GM12878 (cell line): ENCODE data around the gene GMPR2. TPM values are rescaled to one million over a fixed set of nuclear protein-coding genes. Genes with fewer than 3 reads are reported as not detected.

Experiments used
- ATAC-seq: fragments of 200-7000 bp; cut with Tn5 transposase; 3 replicates; pipeline ENCODE4 v1.9.1; 2020; ENCODE audit warnings: mild to moderate bottlenecking, moderate library complexity
- BruUV-seq: library from RNA; stranded (reverse); fragments of 400-500 nt; replicated peaks from 2 replicates; lab custom pipeline; 2021; lab: Mats Ljungman, UMichigan
- CTCF ChIA-PET: fragments of 300-600 bp; sonication (Branson Sonifier 250); formaldehyde crosslinking; extraction: SDS; loops from one replicate; lab custom pipeline; 2021; ENCODE audit warnings: inconsistent platforms; lab: Yijun Ruan, JAX
- POLR2A ChIA-PET: fragments of 350-600 bp; formaldehyde crosslinking; extraction: SDS; loops from one replicate; lab custom pipeline; 2021; ENCODE audit warnings: inconsistent platforms; lab: Charles Lee
- RAD21 ChIA-PET: fragments of 300-600 bp; sonication (Branson Sonifier 250); formaldehyde crosslinking; loops from one replicate; lab custom pipeline; 2023; ENCODE audit warnings: antibody characterized with exemption; ENCODE audit not compliant: unreplicated experiment; lab: Charles Lee
- SMC1A ChIA-PET: fragments of 300-600 bp; sonication (Branson Sonifier 250); formaldehyde crosslinking; loops from one replicate; lab custom pipeline; 2023; ENCODE audit not compliant: unreplicated experiment, uncharacterized antibody; lab: Charles Lee
- DNase-seq: peaks from one replicate; pipeline ENCODE4 v3.0.0-alpha.2; 2011; ENCODE audit warnings: low read depth, low spot score
- FAIRE-seq: peaks from 3 replicates; lab custom pipeline; 2011; peaks lifted over from hg19 to GRCh38; lab: Jason Lieb, UNC
- H2AFZ ChIP-seq: 2 replicates; pipeline ENCODE4 v1.6.0; 2011; ENCODE audit warnings: low read depth, low read length, control low read depth; ENCODE audit not compliant: control insufficient read depth
- H3K27ac ChIP-seq: 2 replicates; pipeline ENCODE4 v1.5.1; 2011; ENCODE audit warnings: control low read depth; ENCODE audit not compliant: control insufficient read depth, insufficient read depth
- H3K27me3 ChIP-seq, 2 experiments: replicated peaks in 1 of 2; 2 replicates each; pipeline versions ENCODE4 v1.6.0 to v1.6.1; 2011; ENCODE audit warnings: low read length in 1 of 2; ENCODE audit not compliant: control insufficient read depth in 2 of 2, insufficient read depth in 2 of 2
- H3K36me3 ChIP-seq, 2 experiments: 2 replicates each; pipeline ENCODE4 v1.5.1; 2011; ENCODE audit warnings: low read length in 1 of 2; ENCODE audit not compliant: control insufficient read depth in 2 of 2, insufficient read depth in 2 of 2
- H3K4me1 ChIP-seq: 2 replicates; pipeline ENCODE4 v1.6.1; 2011; ENCODE audit warnings: mild to moderate bottlenecking, low read length, moderate library complexity, mixed read lengths; ENCODE audit not compliant: control insufficient read depth, insufficient read depth
- H3K4me2 ChIP-seq: 2 replicates; pipeline ENCODE4 v1.6.0; 2011; ENCODE audit warnings: control low read depth; ENCODE audit not compliant: control insufficient read depth, insufficient read depth
- H3K4me3 ChIP-seq: fragments of 200-600 bp; sonication (generic); 2 replicates; pipeline ENCODE4 v1.5.1; 2016
- H3K79me2 ChIP-seq: 2 replicates; pipeline ENCODE4 v1.6.0; 2011; ENCODE audit warnings: low read length; ENCODE audit not compliant: control insufficient read depth, insufficient read depth
- H3K9ac ChIP-seq: 2 replicates; pipeline ENCODE4 v1.8.0; 2011; ENCODE audit warnings: low read length, control low read depth, mixed read lengths; ENCODE audit not compliant: control insufficient read depth, insufficient read depth
- H3K9me3 ChIP-seq: replicated peaks from 3 replicates; pipeline ENCODE4 v1.5.1; 2011; ENCODE audit warnings: mild to moderate bottlenecking, low read length; ENCODE audit not compliant: control insufficient read depth, insufficient read depth
- H4K20me1 ChIP-seq: 2 replicates; pipeline ENCODE4 v1.6.0; 2011; ENCODE audit not compliant: control insufficient read depth, insufficient read depth
- CEBPB ChIP-seq, 2 experiments: fragments of 150-350 bp in 1 of 2; IDR thresholded peaks; 2 replicates each; pipeline ENCODE4 v1.6.1; 2012 to 2014; ENCODE audit warnings: low read depth in 2 of 2, low read length in 2 of 2, borderline replicate concordance in 1 of 2, inconsistent platforms in 1 of 2
- CHD2 ChIP-seq: IDR thresholded peaks from 2 replicates; pipeline ENCODE4 v1.6.1; 2011; ENCODE audit warnings: low read depth, low read length, improper control_type of control experiment, borderline replicate concordance
- HCFC1 ChIP-seq: fragments of 150-350 bp; IDR thresholded peaks from 2 replicates; pipeline ENCODE4 v1.6.1; 2014; ENCODE audit warnings: low read length
- KDM1A ChIP-seq: fragments of 200-600 bp; sonication (generic); IDR thresholded peaks from 2 replicates; pipeline ENCODE4 v1.6.1; 2016; ENCODE audit warnings: borderline replicate concordance
- POLR2A ChIP-seq: IDR thresholded peaks from 2 replicates; pipeline ENCODE4 v1.6.1; 2011; ENCODE audit warnings: low read depth, mild to moderate bottlenecking, low read length
- SMARCA5 ChIP-seq: fragments of 450-650 bp; IDR thresholded peaks from 2 replicates; pipeline ENCODE4 v1.6.1; 2017; ENCODE audit warnings: mild to moderate bottlenecking
- whole genome bisulfite sequencing: methylation state at CpG from one replicate; pipeline ENCODE4 v1.1.6; 2016; ENCODE audit warnings: low lambda C conversion rate; ENCODE audit not compliant: insufficient replicate concordance, insufficient coverage; ENCODE audit errors: missing lambda C conversion rate; 5-methylcytosine and 5-hydroxymethylcytosine counted together
- in situ Hi-C: fragments of 300-500 bp; cut with MboI; formaldehyde crosslinking; loops from 9 replicates; pipeline ENCODE4 v1.14.3; 2018; ENCODE audit warnings: mixed read lengths
- intact Hi-C: fragments of 100-400 bp; cut with micrococcal nuclease; formaldehyde crosslinking; loops from one replicate; pipeline ENCODE4 v1.14.2; 2022; ENCODE audit not compliant: unreplicated experiment
- polyA plus RNA-seq, 11 experiments: library from polyadenylated mRNA; depleted of rRNA in 4 of 11; unstranded in 6 of 11; stranded (reverse) in 5 of 11; fragments of >200 nt; fragmentation: Nextera tagmentation in 4 of 11; fragmentation: Illumina TruSeq in 1 of 11; extraction: Ambion mirVana in 4 of 11; extraction: Trizol in 1 of 11; gene quantifications; 1 replicate in 1 of 11; 2 replicates in 10 of 11; pipeline versions ENCODE4 v1.2.1 to v1.2.3, GENCODE V29; 2011 to 2016; ENCODE audit warnings: inconsistent platforms in 2 of 11, missing spikeins in 2 of 11, low read depth in 1 of 11
- total RNA-seq, 4 experiments: library from RNA; depleted of rRNA in 3 of 4; stranded (reverse); fragments of >200 nt in 3 of 4; fragmentation: Illumina TruSeq in 1 of 4; extraction: Trizol in 1 of 4; gene quantifications; 2 replicates each; pipeline versions ENCODE4 v1.2.1 to v1.2.3, GENCODE V29; 2013 to 2021
- TF ChIP-seq, protein P1 (sequence below): fragments of 450-650 bp; conservative IDR thresholded peaks from 2 replicates; pipeline ENCODE4 v1.6.1; 2017; ENCODE audit warnings: mild to moderate bottlenecking, moderate library complexity
- TF ChIP-seq, protein P2 (sequence below), 3 experiments: IDR thresholded peaks in 2 of 3; conservative IDR thresholded peaks in 1 of 3; 2 replicates each; pipeline ENCODE4 v1.5.1; 2011; ENCODE audit warnings: low read depth in 3 of 3, low read length in 3 of 3, mild to moderate bottlenecking in 3 of 3, control low read depth in 2 of 3, moderate library complexity in 2 of 3, inconsistent platforms in 1 of 3, mixed read lengths in 1 of 3; ENCODE audit not compliant: control insufficient read depth in 2 of 3, insufficient read depth in 1 of 3; ENCODE audit errors: extremely low read depth in 1 of 3

Gene GMPR2
- total and polyA plus RNA-seq, 10 of the 15 experiments (the other 5 are each of a cell fraction or from before 2014, with no cell fraction given): 55.1 to 80.3 (median 61.5) TPM

GRCh38 chr14:24272467-24272866 is 39.7 kb downstream of the GMPR2 start:
- in situ Hi-C loops (no loop called here), intact Hi-C loops (no loop called here)
- Histone ChIP-seq H3K4me1 (peaks cover 32% of the 10 kb centered on the region), H2AFZ (no peak overlapping the region), H3K27ac (peak overlapping the region; percentile 99; the same call in 1 of the 2 replicates), H3K79me2 (peaks cover 14% of the 10 kb centered on the region), H3K9me3 (no peaks in the 10 kb centered on the region), H3K36me3 (peaks cover 3 to 11% of the 10 kb centered on the region in 2 experiments; a peak in 3 of 4 replicates), H3K4me3 (peak overlapping the region; percentile 88; the same call in 1 of the 2 replicates), H3K4me2 (peak overlapping the region; percentile 35), H4K20me1 (no peaks in the 10 kb centered on the region), H3K9ac (0 out of 2 replicates have a peak overlapping the region, but pooled peaks have one; percentile 99), H3K27me3 (no peaks in the 10 kb centered on the region)
- ChIA-PET POLR2A (interaction anchor here (1.1 to 10.9 kb wide), 6 partner anchors 21 to 125 kb away, joined by 3 to 171 read pairs (median 6); partner anchors contain the start of genes CHMP4A, CIDEB, RNF31 and TINF2), RAD21 (interaction anchor here (1.8 to 5.6 kb wide), 6 partner anchors 8 to 84 kb away, joined by 4 to 59 read pairs (median 18); partner anchors contain the start of genes IPO4 and TINF2), CTCF (interaction anchor here (0.7 to 17.1 kb wide), 8 partner anchors 8 to 125 kb away, joined by 3 to 269 read pairs (median 19); partner anchors contain the start of genes CIDEB, DHRS1, IRF9 and MDP1), SMC1A (interaction anchor here (1.4 to 8.9 kb wide), 6 partner anchors 18 to 170 kb away, joined by 3 to 141 read pairs (median 7); partner anchors contain the start of genes DHRS1, NOP9, SDR39U1 and TINF2)
- FAIRE-seq: no peak
- DNase-seq: no peak
- TF ChIP-seq POLR2A (no peak), HCFC1 (no peak), CHD2 (no peak), CEBPB (IDR thresholded peaks at IDR 0.05; ENCODE audit: borderline replicate concordance in 1 of 2, low read depth in 2 of 2, low read length in 2 of 2) (no peak)
- BruUV-seq: no TSS peak
- no peak for ATAC-seq
- 100% methylated on average over 2 of the region's 2 CpGs for WGBS

DNA sequence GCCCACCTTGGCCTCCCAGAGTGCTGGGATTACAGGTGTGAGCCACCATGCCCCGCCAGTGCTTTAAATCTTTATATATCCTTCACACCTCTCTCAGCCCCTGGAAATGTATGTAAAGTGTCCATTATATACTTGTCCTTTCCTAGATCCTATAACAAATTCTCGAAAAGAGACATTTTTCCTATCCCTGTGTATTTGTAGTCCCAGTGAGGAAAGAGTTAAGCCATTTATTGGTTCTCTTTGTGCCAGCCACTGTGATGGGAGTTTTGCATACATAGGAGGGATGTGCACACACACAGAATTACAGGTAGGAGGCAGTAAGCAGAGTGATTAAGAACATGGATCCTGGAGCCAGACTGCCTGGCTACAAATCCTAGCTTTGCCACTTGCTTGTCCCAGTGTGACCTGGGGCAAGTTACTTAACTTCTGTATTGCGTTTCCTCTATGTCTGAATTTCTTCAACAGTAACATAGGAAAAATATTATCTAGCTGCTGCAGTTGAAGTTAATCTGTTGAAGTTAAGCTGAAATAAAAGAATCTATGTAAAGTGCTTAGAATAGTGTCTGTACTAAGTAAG is 40.8 kb downstream of the GMPR2 start:
- DNase-seq: no peak
- H3K27me3 ChIP-seq: no peaks in the 10 kb centered on the region
- H2AFZ ChIP-seq: no peak overlapping the region
- H3K27ac ChIP-seq: peak overlapping the region; percentile 64
- ChIA-PET RAD21 (interaction anchor here (0.7 to 5.6 kb wide), 9 partner anchors 7 to 159 kb away, joined by 3 to 59 read pairs (median 6); partner anchors contain the start of genes CIDEB, DCAF11, MDP1 and NRL), SMC1A (interaction anchor here (0.7 to 11.8 kb wide), 13 partner anchors 11 to 193 kb away, joined by 3 to 141 read pairs (median 3); partner anchors contain the start of genes CHMP4A, DCAF11, DHRS1 and NOP9), CTCF (interaction anchor here (1.1 to 17.1 kb wide), 8 partner anchors 8 to 158 kb away, joined by 3 to 269 read pairs (median 8); partner anchors contain the start of genes CIDEB, DHRS1, IRF9 and NOP9), POLR2A (interaction anchor here (0.7 to 10.9 kb wide), 10 partner anchors 10 to 157 kb away, joined by 3 to 171 read pairs (median 5); partner anchors contain the start of genes DHRS1, NOP9 and TINF2)
- TF ChIP-seq, protein P1, sequence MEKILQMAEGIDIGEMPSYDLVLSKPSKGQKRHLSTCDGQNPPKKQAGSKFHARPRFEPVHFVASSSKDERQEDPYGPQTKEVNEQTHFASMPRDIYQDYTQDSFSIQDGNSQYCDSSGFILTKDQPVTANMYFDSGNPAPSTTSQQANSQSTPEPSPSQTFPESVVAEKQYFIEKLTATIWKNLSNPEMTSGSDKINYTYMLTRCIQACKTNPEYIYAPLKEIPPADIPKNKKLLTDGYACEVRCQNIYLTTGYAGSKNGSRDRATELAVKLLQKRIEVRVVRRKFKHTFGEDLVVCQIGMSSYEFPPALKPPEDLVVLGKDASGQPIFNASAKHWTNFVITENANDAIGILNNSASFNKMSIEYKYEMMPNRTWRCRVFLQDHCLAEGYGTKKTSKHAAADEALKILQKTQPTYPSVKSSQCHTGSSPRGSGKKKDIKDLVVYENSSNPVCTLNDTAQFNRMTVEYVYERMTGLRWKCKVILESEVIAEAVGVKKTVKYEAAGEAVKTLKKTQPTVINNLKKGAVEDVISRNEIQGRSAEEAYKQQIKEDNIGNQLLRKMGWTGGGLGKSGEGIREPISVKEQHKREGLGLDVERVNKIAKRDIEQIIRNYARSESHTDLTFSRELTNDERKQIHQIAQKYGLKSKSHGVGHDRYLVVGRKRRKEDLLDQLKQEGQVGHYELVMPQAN: no peak
- no peak for TF ChIP-seq KDM1A
- TF ChIP-seq, protein P2, sequence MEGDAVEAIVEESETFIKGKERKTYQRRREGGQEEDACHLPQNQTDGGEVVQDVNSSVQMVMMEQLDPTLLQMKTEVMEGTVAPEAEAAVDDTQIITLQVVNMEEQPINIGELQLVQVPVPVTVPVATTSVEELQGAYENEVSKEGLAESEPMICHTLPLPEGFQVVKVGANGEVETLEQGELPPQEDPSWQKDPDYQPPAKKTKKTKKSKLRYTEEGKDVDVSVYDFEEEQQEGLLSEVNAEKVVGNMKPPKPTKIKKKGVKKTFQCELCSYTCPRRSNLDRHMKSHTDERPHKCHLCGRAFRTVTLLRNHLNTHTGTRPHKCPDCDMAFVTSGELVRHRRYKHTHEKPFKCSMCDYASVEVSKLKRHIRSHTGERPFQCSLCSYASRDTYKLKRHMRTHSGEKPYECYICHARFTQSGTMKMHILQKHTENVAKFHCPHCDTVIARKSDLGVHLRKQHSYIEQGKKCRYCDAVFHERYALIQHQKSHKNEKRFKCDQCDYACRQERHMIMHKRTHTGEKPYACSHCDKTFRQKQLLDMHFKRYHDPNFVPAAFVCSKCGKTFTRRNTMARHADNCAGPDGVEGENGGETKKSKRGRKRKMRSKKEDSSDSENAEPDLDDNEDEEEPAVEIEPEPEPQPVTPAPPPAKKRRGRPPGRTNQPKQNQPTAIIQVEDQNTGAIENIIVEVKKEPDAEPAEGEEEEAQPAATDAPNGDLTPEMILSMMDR (IDR thresholded peaks at IDR 0.05 in 2 of 3, conservative IDR thresholded peaks at IDR 0.05 in 1 of 3; ENCODE audit: control insufficient read depth in 2 of 3, extremely low read depth in 1 of 3, insufficient read depth in 1 of 3, low read depth in 3 of 3, low read length in 3 of 3): peak; percentile 12 to 26 (median 13); a peak in 2 of 6 replicates
- TF ChIP-seq SMARCA5: 0 out of 2 replicates have a peak, but pooled peaks have one; percentile 50
- ATAC-seq: no peak
- H3K4me1 ChIP-seq: peaks cover 43% of the 10 kb centered on the region
- no TSS peak for BruUV-seq
- intact Hi-C loops: no loop called here
- 0 out of 2 replicates have a peak overlapping the region, but pooled peaks have one; percentile 3 for H3K4me3 ChIP-seq
- peaks cover 0 to 7% of the 10 kb centered on the region in 2 experiments; a peak in 2 of 4 replicates for H3K36me3 ChIP-seq
- WGBS: 55% methylated on average over 3 of the region's 3 CpGs
- peak overlapping the region; percentile 50 for H3K4me2 ChIP-seq
- H3K9me3 ChIP-seq: no peaks in the 10 kb centered on the region; the same call in 2 of the 3 replicates
- no peak for FAIRE-seq
- H3K9ac ChIP-seq: no peak overlapping the region
- peaks cover 14% of the 10 kb centered on the region for H3K79me2 ChIP-seq
- no peaks in the 10 kb centered on the region for H4K20me1 ChIP-seq
- in situ Hi-C loops: no loop called here
